ENCODE data around the gene RBM41.
A peak's percentile ranks its signal among the peaks of the same experiment; 100 is the strongest.

RBM41 gene

DNA sequence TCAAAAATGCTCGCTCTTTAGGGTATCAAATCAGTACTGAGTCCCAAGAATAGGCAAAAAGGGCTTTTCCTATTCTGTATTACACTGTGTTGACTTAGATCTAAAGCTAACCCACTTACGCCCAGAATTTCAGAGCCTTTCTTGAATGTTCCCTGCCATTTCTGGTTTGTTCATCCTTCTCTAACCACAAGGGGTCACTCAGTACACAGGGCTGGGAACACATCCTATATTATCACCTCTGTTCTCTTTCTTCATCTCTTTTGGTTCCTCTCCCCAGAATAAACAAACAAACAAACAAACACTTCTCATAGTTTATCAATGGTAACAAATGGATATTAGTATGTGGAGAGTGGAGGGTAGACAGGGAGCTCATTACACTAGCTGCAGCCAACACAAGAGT lies 93.1 kb downstream of the RBM41 start:
- DNase-seq (ENCODE audit: low read depth), result peak; percentile 49

DNA sequence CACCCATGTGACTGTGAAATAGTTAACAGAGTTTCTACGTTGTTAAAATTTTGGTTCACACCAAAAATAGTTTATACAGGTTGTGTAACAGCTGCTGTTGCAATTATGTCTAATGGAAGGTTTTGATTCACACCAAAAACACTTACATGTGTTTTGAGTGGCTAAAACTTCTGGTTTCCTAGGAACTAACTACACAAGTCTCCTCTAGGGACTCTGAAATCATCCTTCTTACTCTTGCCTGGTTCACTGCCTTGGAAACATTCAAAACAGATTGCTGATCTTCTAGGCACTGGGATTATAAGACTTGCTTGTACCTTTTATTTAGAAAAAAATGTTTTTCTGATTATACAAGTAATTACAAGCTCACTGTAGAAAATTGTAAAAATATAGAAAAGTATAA lies 103.7 kb downstream of the RBM41 start:
- DNase-seq (ENCODE audit: low read depth), result no peak

Data from ELR (cell line).